MG63 (cell line): Measurements from ENCODE around the gene HS3ST1. TPM values are rescaled to one million over a fixed set of nuclear protein-coding genes. Genes with fewer than 3 reads are reported as not detected.

Source experiments
- DNase-seq: peaks from one replicate; pipeline ENCODE4 v3.0.0-alpha.2; 2020
- H3K27me3 ChIP-seq: fragments of 250-450 bp; sonication (Bioruptor Pico); 2 replicates; pipeline ENCODE4 v1.5.1; 2020; ENCODE audit warnings: mild to moderate bottlenecking, moderate library complexity
- H3K36me3 ChIP-seq: fragments of 250-450 bp; sonication (Bioruptor Pico); 2 replicates; pipeline ENCODE4 v1.5.1; 2020; ENCODE audit warnings: mild to moderate bottlenecking, moderate library complexity
- H3K4me3 ChIP-seq: fragments of 250-450 bp; sonication (Bioruptor Pico); 2 replicates; pipeline ENCODE4 v1.5.1; 2020; ENCODE audit warnings: mild to moderate bottlenecking, moderate library complexity
- H3K9me3 ChIP-seq: fragments of 250-450 bp; sonication (Bioruptor Pico); 2 replicates; pipeline ENCODE4 v1.5.1; 2020; ENCODE audit warnings: mild to moderate bottlenecking, moderate library complexity
- total RNA-seq: library from RNA; depleted of rRNA; stranded (reverse); fragments of >200 nt; shearing (Covaris generic); gene quantifications from 2 replicates; pipeline ENCODE4 v1.2.3, GENCODE V29; 2014; ENCODE audit warnings: low replicate concordance

The HS3ST1 gene
- total RNA-seq, 1 experiment from 2014 or later: 0.23 TPM

DNA sequence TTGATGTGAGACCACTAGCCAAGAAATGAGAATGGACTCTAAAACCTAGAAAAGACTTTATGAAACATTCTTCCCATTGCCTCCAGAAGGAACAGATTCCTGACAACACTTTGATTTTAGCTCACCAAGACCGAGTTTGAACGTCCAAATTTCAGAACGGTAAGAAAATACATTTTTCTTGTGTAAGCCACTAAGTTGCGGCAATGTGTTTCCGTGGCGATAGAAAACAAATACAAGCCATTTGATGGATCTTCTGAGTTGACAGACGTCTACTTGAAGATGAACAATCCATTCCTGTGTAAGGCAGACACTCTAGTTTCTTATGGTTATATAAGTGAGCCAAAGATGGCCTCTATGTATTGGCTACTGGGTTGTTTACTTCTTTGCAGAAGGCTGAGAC, 52.5 kb downstream of the HS3ST1 start:
- Histone ChIP-seq H3K27me3 (no peaks in the 10 kb centered on the region), H3K4me3 (no peak overlapping the region), H3K36me3 (no peaks in the 10 kb centered on the region), H3K9me3 (no peaks in the 10 kb centered on the region)
- DNase-seq: no peak

DNA sequence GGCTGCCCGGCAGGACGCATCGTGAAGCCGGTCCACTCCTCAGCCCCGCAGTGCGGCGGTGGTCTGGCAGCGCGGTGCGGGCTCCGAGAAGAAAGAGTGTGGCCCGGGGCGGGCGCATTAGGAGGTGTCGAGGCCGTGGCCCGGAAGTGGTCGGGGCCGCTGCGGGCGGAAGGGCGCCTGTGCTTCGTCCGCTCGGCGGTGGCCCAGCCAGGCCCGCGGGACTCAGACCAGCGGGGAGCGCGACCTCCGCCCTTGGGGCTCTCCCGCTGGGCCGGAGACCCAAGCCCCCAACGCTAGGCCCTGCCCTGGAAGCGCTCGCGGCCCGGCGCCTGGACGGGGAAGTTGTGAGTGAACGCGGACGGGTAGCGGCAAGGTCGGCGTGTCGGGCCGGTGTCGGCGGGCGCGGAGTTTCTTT, 60.0 kb downstream of the HS3ST1 start:
- no peak for DNase-seq
- Histone ChIP-seq H3K27me3 (no peaks in the 10 kb centered on the region), H3K9me3 (no peaks in the 10 kb centered on the region), H3K4me3 (no peak overlapping the region), H3K36me3 (no peaks in the 10 kb centered on the region)

DNA sequence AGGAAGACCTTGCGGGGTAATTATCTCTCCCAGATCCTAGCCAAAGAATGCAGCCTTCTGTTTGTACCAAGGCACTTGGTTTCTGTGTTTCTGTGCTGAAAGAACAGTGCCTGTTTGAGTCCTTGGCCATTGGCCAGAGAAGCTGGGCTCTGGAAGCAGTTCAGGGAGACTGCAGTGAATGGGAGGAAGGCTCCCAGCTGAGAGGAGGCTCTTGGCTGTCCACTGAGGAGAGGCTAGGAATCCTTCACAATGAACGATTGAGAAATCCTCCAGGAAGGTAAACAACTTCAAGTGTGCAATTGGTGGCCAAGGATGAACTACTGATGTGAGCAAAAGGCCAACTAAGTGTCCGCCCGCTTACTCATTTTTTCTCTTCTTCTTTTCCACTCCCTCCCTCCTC, 61.3 kb downstream of the HS3ST1 start:
- DNase-seq: peak; percentile 85

DNA sequence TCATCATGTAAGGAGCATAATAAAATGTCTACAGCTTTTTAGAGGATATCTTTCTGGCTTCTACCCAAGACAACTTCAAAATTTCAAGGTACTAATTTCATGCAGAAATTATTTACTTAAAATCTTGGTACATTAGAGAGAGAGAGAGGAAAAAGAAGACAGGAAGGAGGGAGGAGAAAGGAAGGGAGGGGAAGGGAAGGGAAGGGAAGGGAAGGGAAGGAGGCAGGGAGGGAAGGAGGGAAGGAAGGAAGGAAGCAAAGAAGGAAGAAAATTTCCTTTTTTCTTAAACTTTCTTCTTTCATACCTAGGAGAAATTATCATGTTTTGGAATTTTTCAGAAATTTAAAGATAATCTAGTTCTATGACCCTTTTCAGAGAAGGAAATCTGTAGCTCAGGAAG, 61.8 kb downstream of the HS3ST1 start:
- Histone ChIP-seq H3K4me3 (no peak overlapping the region), H3K36me3 (no peaks in the 10 kb centered on the region), H3K9me3 (no peaks in the 10 kb centered on the region), H3K27me3 (no peaks in the 10 kb centered on the region)
- DNase-seq: no peak

More for the DNA sequence above, 61.3 kb downstream of the HS3ST1 start:
- Histone ChIP-seq H3K4me3 (no peak overlapping the region), H3K9me3 (no peaks in the 10 kb centered on the region), H3K36me3 (no peaks in the 10 kb centered on the region), H3K27me3 (no peaks in the 10 kb centered on the region)

DNA sequence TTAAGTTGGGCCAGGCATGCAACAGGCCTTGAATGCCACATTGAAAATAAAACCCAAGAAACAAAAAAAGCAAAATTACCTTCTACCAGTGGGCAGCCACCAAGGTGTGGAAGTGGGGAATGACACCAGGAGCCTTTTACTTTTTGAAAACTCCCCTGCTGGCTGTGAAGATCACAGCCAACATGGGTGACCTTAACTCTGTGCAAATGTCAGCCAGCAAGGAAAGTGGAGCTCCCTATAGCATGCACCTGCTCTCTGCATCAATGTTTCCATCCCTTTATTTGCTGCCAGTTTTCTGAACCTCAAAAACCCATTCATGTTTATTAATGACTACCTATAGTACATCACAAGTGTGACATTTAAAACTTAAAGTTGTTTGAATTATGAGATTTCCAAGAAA, 63.7 kb downstream of the HS3ST1 start:
- Histone ChIP-seq H3K27me3 (no peaks in the 10 kb centered on the region), H3K9me3 (no peaks in the 10 kb centered on the region), H3K36me3 (no peaks in the 10 kb centered on the region), H3K4me3 (no peak overlapping the region)
- DNase-seq: no peak

DNA sequence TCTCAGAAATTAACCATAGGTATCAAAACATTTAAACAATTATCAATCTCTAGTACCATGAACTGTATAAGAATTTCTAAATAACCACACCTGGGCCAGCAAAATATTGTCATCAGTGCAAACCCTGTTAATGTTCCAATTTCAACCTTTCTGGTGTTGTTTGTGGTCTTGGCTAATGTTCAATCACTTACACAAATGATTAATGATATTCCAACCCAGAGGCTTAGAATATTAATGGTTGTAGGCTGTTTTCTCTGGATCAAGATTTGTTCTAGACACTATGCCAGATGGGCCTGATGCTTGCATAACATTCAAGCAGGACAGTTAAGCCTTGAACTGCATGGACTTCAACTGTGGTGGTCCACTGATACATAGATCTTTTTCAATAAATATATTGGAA, 69.1 kb downstream of the HS3ST1 start:
- no peaks in the 10 kb centered on the region for H3K36me3 ChIP-seq

DNA sequence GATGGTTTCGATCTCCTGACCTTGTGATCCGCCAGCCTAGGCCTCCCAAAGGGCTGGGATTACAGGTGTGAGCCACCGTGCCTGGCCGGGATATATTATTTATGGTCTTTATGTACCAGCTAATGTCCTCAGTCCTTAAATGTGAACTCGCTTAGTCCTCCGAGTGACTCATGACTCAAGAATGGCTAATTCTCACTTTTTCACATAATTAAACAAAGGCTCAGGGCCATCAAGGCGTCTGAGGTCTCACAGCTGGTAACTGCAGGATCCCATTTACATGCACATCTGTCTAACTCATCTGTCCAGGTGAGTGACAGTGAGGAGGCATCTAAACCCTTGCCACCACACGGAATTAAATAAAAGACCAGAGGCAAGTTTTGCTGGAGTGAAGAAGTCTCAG, 73.5 kb downstream of the HS3ST1 start:
- H3K36me3 ChIP-seq: no peaks in the 10 kb centered on the region
- no peak for DNase-seq
- no peaks in the 10 kb centered on the region for H3K27me3 ChIP-seq
- no peaks in the 10 kb centered on the region for H3K9me3 ChIP-seq
- no peak overlapping the region for H3K4me3 ChIP-seq

More for the DNA sequence above, 69.1 kb downstream of the HS3ST1 start:
- no peaks in the 10 kb centered on the region for H3K27me3 ChIP-seq
- no peaks in the 10 kb centered on the region for H3K9me3 ChIP-seq
- no peak for DNase-seq
- H3K4me3 ChIP-seq: no peak overlapping the region

DNA sequence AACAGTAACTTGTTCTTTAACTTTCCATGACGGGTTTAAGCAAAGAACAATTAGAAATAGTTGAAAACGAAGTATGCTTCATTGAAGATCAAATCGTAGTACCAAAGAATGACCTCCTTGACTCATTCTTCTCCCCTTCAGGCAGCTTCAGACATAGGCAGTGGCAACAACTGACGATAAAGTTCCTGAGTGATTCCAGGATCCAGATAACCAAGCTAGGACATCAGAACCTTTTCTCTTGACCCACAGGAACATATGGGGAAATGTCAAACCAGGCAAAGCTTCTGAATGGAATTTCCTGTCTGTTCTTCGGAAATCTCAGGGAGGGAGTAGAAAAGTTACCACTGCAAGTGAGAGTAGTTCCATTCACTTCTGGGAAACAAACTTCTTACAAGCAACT, 74.2 kb downstream of the HS3ST1 start:
- Histone ChIP-seq H3K36me3 (no peaks in the 10 kb centered on the region), H3K27me3 (no peaks in the 10 kb centered on the region), H3K9me3 (no peaks in the 10 kb centered on the region), H3K4me3 (no peak overlapping the region)
- no peak for DNase-seq

DNA sequence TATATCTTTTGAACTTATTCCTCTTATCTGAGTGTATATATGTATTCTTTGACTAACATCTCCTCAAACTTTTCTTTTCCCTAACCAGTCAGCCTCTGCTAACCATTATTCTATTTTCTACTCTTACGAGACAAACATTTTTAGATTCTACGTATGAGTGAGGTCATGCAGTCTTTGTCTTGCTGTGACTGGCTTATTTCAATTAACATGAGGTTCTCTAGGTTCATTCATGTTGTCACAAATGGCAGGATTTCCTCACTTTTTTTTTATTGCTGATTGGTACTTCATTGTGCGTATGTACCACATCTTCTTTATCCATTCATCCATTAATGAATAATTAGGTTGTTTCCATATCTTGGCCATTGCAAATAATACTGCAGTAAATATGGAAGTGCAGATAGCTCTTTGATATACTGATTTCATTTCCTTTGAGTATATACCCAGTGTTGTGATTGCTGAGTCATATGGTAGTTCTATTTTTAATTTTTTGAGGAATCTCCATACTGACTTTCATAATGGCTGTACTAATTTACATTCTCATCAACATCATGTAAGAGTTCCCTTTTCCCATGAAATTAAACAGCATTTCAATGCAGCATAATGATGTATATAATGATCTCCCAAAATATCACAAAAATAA, 80.1 kb downstream of the HS3ST1 start:
- DNase-seq: no peak
- Histone ChIP-seq H3K36me3 (no peaks in the 10 kb centered on the region), H3K4me3 (no peak overlapping the region), H3K9me3 (no peaks in the 10 kb centered on the region), H3K27me3 (no peaks in the 10 kb centered on the region)

DNA sequence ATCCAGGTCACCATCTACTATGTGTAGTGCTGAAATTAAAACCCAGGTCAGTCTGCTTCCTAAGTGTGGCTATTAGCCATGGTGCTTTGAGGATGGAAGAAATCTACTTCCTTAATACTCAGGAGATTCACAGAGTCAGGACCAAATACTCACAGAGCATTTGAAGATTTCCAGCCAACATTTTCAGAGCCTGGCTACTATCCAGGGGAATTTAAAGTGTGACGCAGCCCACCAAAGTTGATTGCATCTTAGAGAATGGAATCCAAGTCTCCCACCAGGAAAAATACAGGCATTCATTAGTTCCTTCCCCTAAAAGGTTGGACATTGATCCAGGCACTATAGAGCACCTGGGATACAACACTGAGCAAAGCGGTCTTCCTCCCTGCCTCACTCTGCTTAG, 83.8 kb downstream of the HS3ST1 start:
- Histone ChIP-seq H3K36me3 (no peaks in the 10 kb centered on the region), H3K4me3 (no peak overlapping the region), H3K27me3 (no peaks in the 10 kb centered on the region), H3K9me3 (no peaks in the 10 kb centered on the region)
- DNase-seq: no peak

DNA sequence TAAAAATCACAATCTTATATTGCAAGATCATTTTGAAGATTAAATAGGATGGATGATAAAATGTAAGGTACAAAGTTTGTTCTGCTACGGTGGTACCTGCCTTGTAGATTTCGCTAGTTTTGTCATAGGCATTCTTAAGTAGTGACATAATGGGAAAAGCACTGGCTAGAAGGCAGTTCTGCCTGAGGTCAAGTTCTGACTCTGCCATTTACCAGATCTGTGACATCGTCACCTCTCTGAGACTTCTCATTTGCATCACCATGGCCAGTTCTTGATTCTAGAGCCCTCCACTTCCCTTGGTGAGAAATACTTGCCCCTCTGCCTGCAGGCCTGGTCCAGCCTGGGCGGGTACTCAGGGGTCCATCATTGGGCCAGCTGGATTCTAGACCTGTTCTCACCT, 85.2 kb downstream of the HS3ST1 start:
- DNase-seq: no peak

More for the DNA sequence above, 85.2 kb downstream of the HS3ST1 start:
- Histone ChIP-seq H3K36me3 (no peaks in the 10 kb centered on the region), H3K27me3 (no peaks in the 10 kb centered on the region), H3K4me3 (no peak overlapping the region), H3K9me3 (no peaks in the 10 kb centered on the region)
